ENCODE results near the gene NFIX.

- TF ChIP-seq, protein P1, sequence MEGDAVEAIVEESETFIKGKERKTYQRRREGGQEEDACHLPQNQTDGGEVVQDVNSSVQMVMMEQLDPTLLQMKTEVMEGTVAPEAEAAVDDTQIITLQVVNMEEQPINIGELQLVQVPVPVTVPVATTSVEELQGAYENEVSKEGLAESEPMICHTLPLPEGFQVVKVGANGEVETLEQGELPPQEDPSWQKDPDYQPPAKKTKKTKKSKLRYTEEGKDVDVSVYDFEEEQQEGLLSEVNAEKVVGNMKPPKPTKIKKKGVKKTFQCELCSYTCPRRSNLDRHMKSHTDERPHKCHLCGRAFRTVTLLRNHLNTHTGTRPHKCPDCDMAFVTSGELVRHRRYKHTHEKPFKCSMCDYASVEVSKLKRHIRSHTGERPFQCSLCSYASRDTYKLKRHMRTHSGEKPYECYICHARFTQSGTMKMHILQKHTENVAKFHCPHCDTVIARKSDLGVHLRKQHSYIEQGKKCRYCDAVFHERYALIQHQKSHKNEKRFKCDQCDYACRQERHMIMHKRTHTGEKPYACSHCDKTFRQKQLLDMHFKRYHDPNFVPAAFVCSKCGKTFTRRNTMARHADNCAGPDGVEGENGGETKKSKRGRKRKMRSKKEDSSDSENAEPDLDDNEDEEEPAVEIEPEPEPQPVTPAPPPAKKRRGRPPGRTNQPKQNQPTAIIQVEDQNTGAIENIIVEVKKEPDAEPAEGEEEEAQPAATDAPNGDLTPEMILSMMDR (IDR thresholded peaks at IDR 0.05; ENCODE audit: insufficient read depth, low read depth, low read length) = no peak
- TF ChIP-seq EZH2 (IDR thresholded peaks at IDR 0.05; ENCODE audit: insufficient read depth, low read length) = no peak
Observed at GRCh38 chr19:13138916-13139198, 143.6 kb downstream of the NFIX start.

Data from astrocyte (in vitro differentiated cells and primary cell).